ENCODE data around the gene KAZN. TPM values are rescaled to one million over a fixed set of nuclear protein-coding genes. Genes with fewer than 3 reads are reported as not detected.

The KAZN gene
- total and polyA plus RNA-seq, 4 donors: 7.6 to 18.8 (median 11.2) TPM

- Histone ChIP-seq H3K4me3 (no peak overlapping the region), H3K9me3 (ENCODE audit: control insufficient read depth in 4 of 4, insufficient read depth in 3 of 4, low read length in 3 of 4) (no peaks in the 10 kb centered on the region), H3K27ac (ENCODE audit: low read depth in 1 of 2, low read length in 1 of 2) (no peak overlapping the region), H3K9ac (ENCODE audit: insufficient read depth in 1 of 2, low read length in 2 of 2) (no peak overlapping the region), H3K4me1 (ENCODE audit: control insufficient read depth in 5 of 5, insufficient read depth in 5 of 5, low read length in 5 of 5) (peaks cover 0 to 3% (median 0%) of the 10 kb centered on the region in 5 donors), H3K27me3 (ENCODE audit: control insufficient read depth in 3 of 3, insufficient read depth in 3 of 3, low read length in 2 of 3) (no peaks in the 10 kb centered on the region), H3K36me3 (ENCODE audit: control insufficient read depth in 4 of 4, insufficient read depth in 4 of 4, low read length in 4 of 4) (peaks cover 0 to 18% (median 13%) of the 10 kb centered on the region in 4 donors)
- TF ChIP-seq CTCF (IDR thresholded peaks at IDR 0.05; ENCODE audit: control extremely low read depth, extremely low read depth): no peak
- ATAC-seq (ENCODE audit: insufficient read depth, low FRiP score) (no peak), DNase-seq (no peak)
- WGBS, 2 donors: 98 to 99% methylated on average over 3 of the region's 3 CpGs
Observed at GRCh38 chr1:15035236-15035635, 436.8 kb downstream of the KAZN start.

GRCh38 chr1:15036101-15036500, 437.6 kb downstream of the KAZN start:
- H3K9ac ChIP-seq (ENCODE audit: insufficient read depth in 1 of 2, low read length in 2 of 2): no peak overlapping the region
- H3K27me3 ChIP-seq (ENCODE audit: control insufficient read depth in 3 of 3, insufficient read depth in 3 of 3, low read length in 2 of 3): no peaks in the 10 kb centered on the region
- WGBS, 2 donors: 77 to 81% methylated on average over 9 to 10 of the region's 10 CpGs
- no peak overlapping the region for H3K4me3 ChIP-seq
- DNase-seq: no peak
- no peak overlapping the region for H3K27ac ChIP-seq (ENCODE audit: low read depth in 1 of 2, low read length in 1 of 2)
- H3K9me3 ChIP-seq (ENCODE audit: control insufficient read depth in 4 of 4, insufficient read depth in 3 of 4, low read length in 3 of 4): no peaks in the 10 kb centered on the region
- ATAC-seq (ENCODE audit: insufficient read depth, low FRiP score): no peak
- H3K36me3 ChIP-seq (ENCODE audit: control insufficient read depth in 4 of 4, insufficient read depth in 4 of 4, low read length in 4 of 4): peaks cover 0 to 18% (median 13%) of the 10 kb centered on the region in 4 donors
- no peaks in the 10 kb centered on the region for H3K4me1 ChIP-seq (ENCODE audit: control insufficient read depth in 5 of 5, insufficient read depth in 5 of 5, low read length in 5 of 5)
- no peak for TF ChIP-seq CTCF (IDR thresholded peaks at IDR 0.05; ENCODE audit: control extremely low read depth, extremely low read depth)

- Histone ChIP-seq H3K4me1 (ENCODE audit: control insufficient read depth in 5 of 5, insufficient read depth in 5 of 5, low read length in 5 of 5) (no peaks in the 10 kb centered on the region), H3K27ac (ENCODE audit: low read depth in 1 of 2, low read length in 1 of 2) (no peak overlapping the region), H3K9ac (ENCODE audit: insufficient read depth in 1 of 2, low read length in 2 of 2) (no peak overlapping the region), H3K27me3 (ENCODE audit: control insufficient read depth in 3 of 3, insufficient read depth in 3 of 3, low read length in 2 of 3) (no peaks in the 10 kb centered on the region), H3K36me3 (ENCODE audit: control insufficient read depth in 4 of 4, insufficient read depth in 4 of 4, low read length in 4 of 4) (peaks cover 0 to 18% (median 13%) of the 10 kb centered on the region in 4 donors), H3K9me3 (ENCODE audit: control insufficient read depth in 4 of 4, insufficient read depth in 3 of 4, low read length in 3 of 4) (no peaks in the 10 kb centered on the region), H3K4me3 (no peak overlapping the region)
- TF ChIP-seq CTCF (IDR thresholded peaks at IDR 0.05; ENCODE audit: control extremely low read depth, extremely low read depth): no peak
- no peak for ATAC-seq (ENCODE audit: insufficient read depth, low FRiP score)
- DNase-seq: no peak
- 90 to 97% methylated on average over 6 to 7 of the region's 7 CpGs for WGBS, 2 donors
Observed at GRCh38 chr1:15038232-15039016, 439.9 kb downstream of the KAZN start.

All from lung (tissue), 12 donors.